CD4-positive, alpha-beta T cell treated with Interleukin-17A for 4 hours (primary cell): ENCODE measurements around the gene JMJD6.

Experiments
- DNase-seq: peaks from one replicate; pipeline ENCODE4 v3.0.0-alpha.2; 2020; ENCODE audit warnings: mixed read lengths

JMJD6 gene

GRCh38 chr17:76676629-76677028 lies 49.8 kb downstream of the JMJD6 start:
- no peak for DNase-seq

GRCh38 chr17:76675648-76676047 lies 50.8 kb downstream of the JMJD6 start:
- no peak for DNase-seq

- DNase-seq: no peak
Observed at GRCh38 chr17:76674600-76674999, 51.8 kb downstream of the JMJD6 start.

GRCh38 chr17:76673729-76674128 lies 52.7 kb downstream of the JMJD6 start:
- no peak for DNase-seq

- no peak for DNase-seq
Observed at GRCh38 chr17:76672892-76673291, 53.5 kb downstream of the JMJD6 start.

GRCh38 chr17:76672270-76672851 lies 54.0 kb downstream of the JMJD6 start:
- DNase-seq: no peak

GRCh38 chr17:76671912-76672262 lies 54.5 kb downstream of the JMJD6 start:
- no peak for DNase-seq

GRCh38 chr17:76671123-76671911 lies 55.1 kb downstream of the JMJD6 start:
- peak; percentile 98 for DNase-seq

GRCh38 chr17:76670718-76671122 lies 55.7 kb downstream of the JMJD6 start:
- DNase-seq: peak; percentile 21

GRCh38 chr17:76670020-76670717 lies 56.2 kb downstream of the JMJD6 start:
- peak; percentile 55 for DNase-seq
